Tibial nerve (tissue), 4 donors: ENCODE results near the gene PCSK6. TPM values are rescaled to one million over a fixed set of nuclear protein-coding genes. Genes with fewer than 3 reads are reported as not detected.

Experiments
- DNase-seq, 2 donors: peaks; one replicate each; pipeline ENCODE4 v3.0.0-alpha.2; 2019; ENCODE audit warnings: low spot score in 2 of 2
- H3K27ac ChIP-seq, 4 donors: fragments of 200-600 bp; sonication (generic) in 3 of 4; one replicate each; pipeline ENCODE4 v1.5.1; 2017 to 2019; ENCODE audit warnings: mild to moderate bottlenecking in 1 of 4
- H3K27me3 ChIP-seq, 2 donors: fragments of 200-600 bp; sonication (generic) in 1 of 2; one replicate each; pipeline versions ENCODE4 v1.5.1 to v1.6.0; 2017 to 2019
- H3K36me3 ChIP-seq, 3 donors: fragments of 200-600 bp; sonication (generic); one replicate each; pipeline ENCODE4 v1.5.1; 2018 to 2019
- H3K4me1 ChIP-seq, 4 donors: fragments of 200-600 bp; sonication (generic) in 3 of 4; one replicate each; pipeline ENCODE4 v1.5.1; 2017 to 2019
- H3K4me3 ChIP-seq, 4 donors: fragments of 200-600 bp; sonication (generic) in 3 of 4; one replicate each; pipeline ENCODE4 v1.5.1; 2017 to 2019; ENCODE audit warnings: mild to moderate bottlenecking in 1 of 4, moderate library complexity in 1 of 4
- H3K9me3 ChIP-seq, 4 donors: fragments of 200-600 bp; sonication (generic) in 3 of 4; one replicate each; pipeline ENCODE4 v1.5.1; 2017 to 2019
- CTCF ChIP-seq, 5 experiments: fragments of 200-600 bp in 3 of 5; fragments of 450-650 bp in 2 of 5; sonication (generic) in 3 of 5; IDR thresholded peaks; one replicate each; pipeline ENCODE4 v1.5.1; 2016 to 2019; ENCODE audit warnings: antibody characterized with exemption in 5 of 5, mild to moderate bottlenecking in 3 of 5, moderate library complexity in 2 of 5
- EP300 ChIP-seq, 2 donors: sonication (generic); formaldehyde crosslinking; IDR thresholded peaks; one replicate each; pipeline ENCODE4 v1.6.1; 2017; ENCODE audit warnings: antibody characterized with exemption in 2 of 2, mild to moderate bottlenecking in 1 of 2
- POLR2A ChIP-seq, 2 donors: fragments of 450-650 bp; IDR thresholded peaks; one replicate each; pipeline ENCODE4 v1.6.1; 2017; ENCODE audit warnings: antibody characterized with exemption in 2 of 2, mild to moderate bottlenecking in 2 of 2, moderate library complexity in 2 of 2
- WGBS, 2 donors: methylation state at CpG; one replicate each; pipeline ENCODE4 v1.1.5; 2018; 5-methylcytosine and 5-hydroxymethylcytosine counted together
- total RNA-seq, 4 donors: library from RNA; depleted of rRNA; stranded (reverse); fragments of >200 nt; gene quantifications; one replicate each; pipeline ENCODE4 v1.1.0, GENCODE V29; 2016

PCSK6 gene
- total RNA-seq, 4 donors from 2014 or later = 8.5 to 27.0 (median 13.2) TPM

- no peak for DNase-seq
- no peaks in the 10 kb centered on the region for H3K36me3 ChIP-seq
- no peak for TF ChIP-seq CTCF (IDR thresholded peaks at IDR 0.05)
- TF ChIP-seq EP300 (IDR thresholded peaks at IDR 0.05) = no peak
- no peak for TF ChIP-seq POLR2A (IDR thresholded peaks at IDR 0.05)
- H3K4me3 ChIP-seq = no peak overlapping the region
- peaks cover 0 to 19% (median 5%) of the 10 kb centered on the region in 4 donors for H3K9me3 ChIP-seq
- no peaks in the 10 kb centered on the region for H3K4me1 ChIP-seq
- no peaks in the 10 kb centered on the region for H3K27me3 ChIP-seq
- H3K27ac ChIP-seq = no peak overlapping the region
- WGBS, 2 donors = 63 to 64% methylated on average over 11 of the region's 11 CpGs
These were observed 32.6 kb upstream of the PCSK6 start for GRCh38 chr15:101522091-101522490.

GRCh38 chr15:101521591-101521990 lies 32.1 kb upstream of the PCSK6 start:
- TF ChIP-seq EP300 (IDR thresholded peaks at IDR 0.05) = no peak
- TF ChIP-seq CTCF (IDR thresholded peaks at IDR 0.05) = no peak
- no peak for TF ChIP-seq POLR2A (IDR thresholded peaks at IDR 0.05)
- WGBS, 2 donors = 24 to 39% methylated on average over 5 of the region's 5 CpGs
- Histone ChIP-seq H3K27ac (no peak overlapping the region), H3K9me3 (peaks cover 0 to 24% (median 8%) of the 10 kb centered on the region in 4 donors), H3K4me1 (no peaks in the 10 kb centered on the region), H3K4me3 (no peak overlapping the region), H3K36me3 (no peaks in the 10 kb centered on the region), H3K27me3 (no peaks in the 10 kb centered on the region)
- no peak for DNase-seq

GRCh38 chr15:101521069-101521468 lies 31.6 kb upstream of the PCSK6 start:
- DNase-seq = no peak
- TF ChIP-seq EP300 (IDR thresholded peaks at IDR 0.05) (no peak), POLR2A (IDR thresholded peaks at IDR 0.05) (no peak), CTCF (IDR thresholded peaks at IDR 0.05) (no peak)
- Histone ChIP-seq H3K27ac (no peak overlapping the region), H3K9me3 (peaks cover 0 to 30% (median 10%) of the 10 kb centered on the region in 4 donors), H3K4me3 (no peak overlapping the region), H3K4me1 (no peaks in the 10 kb centered on the region), H3K36me3 (no peaks in the 10 kb centered on the region), H3K27me3 (no peaks in the 10 kb centered on the region)
- WGBS, 2 donors = 67 to 68% methylated on average over 3 of the region's 3 CpGs

GRCh38 chr15:101520395-101520794 lies 30.9 kb upstream of the PCSK6 start:
- TF ChIP-seq CTCF (IDR thresholded peaks at IDR 0.05) (no peak), POLR2A (IDR thresholded peaks at IDR 0.05) (no peak), EP300 (IDR thresholded peaks at IDR 0.05) (no peak)
- DNase-seq = no peak
- 50 to 60% methylated on average over 7 of the region's 7 CpGs for WGBS, 2 donors
- Histone ChIP-seq H3K27me3 (no peaks in the 10 kb centered on the region), H3K4me3 (no peak overlapping the region), H3K4me1 (no peaks in the 10 kb centered on the region), H3K27ac (no peak overlapping the region), H3K9me3 (peaks cover 0 to 35% (median 11%) of the 10 kb centered on the region in 4 donors), H3K36me3 (no peaks in the 10 kb centered on the region)

- Histone ChIP-seq H3K36me3 (no peaks in the 10 kb centered on the region), H3K4me3 (no peak overlapping the region), H3K9me3 (peaks cover 0 to 36% (median 11%) of the 10 kb centered on the region in 4 donors), H3K4me1 (no peaks in the 10 kb centered on the region), H3K27ac (no peak overlapping the region), H3K27me3 (no peaks in the 10 kb centered on the region)
- TF ChIP-seq CTCF (IDR thresholded peaks at IDR 0.05) (no peak), POLR2A (IDR thresholded peaks at IDR 0.05) (no peak), EP300 (IDR thresholded peaks at IDR 0.05) (no peak)
- no peak for DNase-seq
These were observed 28.0 kb upstream of the PCSK6 start for GRCh38 chr15:101517504-101517903.
